H7 (cell line): Measurements from ENCODE around the gene CA4. TPM values are rescaled to one million over a fixed set of nuclear protein-coding genes. Genes with fewer than 3 reads are reported as not detected.

Experiments used
- DNase-seq: peaks from one replicate; pipeline ENCODE4 v3.0.0; 2012
- H3K27me3 ChIP-seq: 2 replicates; pipeline ENCODE4 v1.6.0; 2011; ENCODE audit warnings: mild to moderate bottlenecking, low read length; ENCODE audit not compliant: control insufficient read depth, insufficient read depth
- H3K36me3 ChIP-seq: replicated peaks from 2 replicates; pipeline ENCODE4 v1.5.1; 2011; ENCODE audit warnings: low read length; ENCODE audit not compliant: control insufficient read depth, insufficient read depth
- H3K4me3 ChIP-seq: 2 replicates; pipeline ENCODE4 v1.5.1; 2011; ENCODE audit warnings: low read depth, mild to moderate bottlenecking, control low read depth, low read length, moderate library complexity; ENCODE audit not compliant: insufficient read depth
- total RNA-seq: library from RNA; depleted of rRNA; stranded (reverse); fragments of >200 nt; shearing (Covaris generic); gene quantifications from 2 replicates; pipeline ENCODE4 v1.2.3, GENCODE V29; 2014

Gene CA4
- total RNA-seq, 1 experiment from 2014 or later, result 0.69 TPM

DNA sequence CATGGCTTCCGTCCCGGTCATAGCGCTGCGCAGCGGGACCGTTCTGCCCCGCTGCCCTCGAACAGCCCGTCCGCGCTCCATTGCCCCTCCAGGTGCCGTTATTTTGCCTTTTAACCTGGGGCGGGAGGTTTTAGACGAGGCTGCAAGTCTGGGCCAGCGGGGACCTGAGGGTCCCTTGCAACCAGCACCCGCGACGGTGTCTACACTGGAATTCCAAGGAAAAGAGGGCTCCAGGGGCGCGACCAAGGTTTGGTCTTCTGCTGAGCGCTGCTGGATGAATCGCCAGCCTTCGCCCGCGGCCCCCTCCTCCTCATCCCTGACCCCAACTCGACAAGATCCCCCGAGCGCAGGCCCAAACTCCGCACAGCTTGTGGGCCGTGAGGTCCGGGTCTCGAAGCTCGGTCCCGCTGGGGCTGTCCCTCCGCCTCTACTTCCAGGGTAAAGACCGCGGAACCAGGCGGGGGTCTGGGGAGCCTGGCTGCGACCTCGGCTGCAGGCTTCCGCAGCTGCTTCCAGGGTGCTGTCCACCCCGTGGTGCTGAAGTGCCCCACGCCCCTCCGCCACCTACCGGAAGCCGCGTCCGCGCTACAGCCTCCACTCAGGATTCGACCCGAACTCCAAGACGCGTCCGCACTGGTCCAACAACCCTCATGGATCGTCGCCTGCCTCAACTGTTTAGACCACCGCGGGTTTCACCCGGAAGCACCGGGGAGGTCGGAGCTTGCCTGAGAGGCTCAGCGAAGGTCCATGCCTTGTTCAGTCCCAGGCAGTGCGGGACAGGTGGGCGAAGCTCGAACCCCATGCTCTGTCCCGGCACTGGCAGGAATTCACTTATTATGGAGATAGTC, 10.1 kb upstream of the CA4 start:
- peak; percentile 94 for DNase-seq
- H3K4me3 ChIP-seq, result peak overlapping the region; percentile 28; the same call in 1 of the 2 replicates
- H3K27me3 ChIP-seq, result peaks cover 68% of the 10 kb centered on the region
- H3K36me3 ChIP-seq, result no peaks in the 10 kb centered on the region

DNA sequence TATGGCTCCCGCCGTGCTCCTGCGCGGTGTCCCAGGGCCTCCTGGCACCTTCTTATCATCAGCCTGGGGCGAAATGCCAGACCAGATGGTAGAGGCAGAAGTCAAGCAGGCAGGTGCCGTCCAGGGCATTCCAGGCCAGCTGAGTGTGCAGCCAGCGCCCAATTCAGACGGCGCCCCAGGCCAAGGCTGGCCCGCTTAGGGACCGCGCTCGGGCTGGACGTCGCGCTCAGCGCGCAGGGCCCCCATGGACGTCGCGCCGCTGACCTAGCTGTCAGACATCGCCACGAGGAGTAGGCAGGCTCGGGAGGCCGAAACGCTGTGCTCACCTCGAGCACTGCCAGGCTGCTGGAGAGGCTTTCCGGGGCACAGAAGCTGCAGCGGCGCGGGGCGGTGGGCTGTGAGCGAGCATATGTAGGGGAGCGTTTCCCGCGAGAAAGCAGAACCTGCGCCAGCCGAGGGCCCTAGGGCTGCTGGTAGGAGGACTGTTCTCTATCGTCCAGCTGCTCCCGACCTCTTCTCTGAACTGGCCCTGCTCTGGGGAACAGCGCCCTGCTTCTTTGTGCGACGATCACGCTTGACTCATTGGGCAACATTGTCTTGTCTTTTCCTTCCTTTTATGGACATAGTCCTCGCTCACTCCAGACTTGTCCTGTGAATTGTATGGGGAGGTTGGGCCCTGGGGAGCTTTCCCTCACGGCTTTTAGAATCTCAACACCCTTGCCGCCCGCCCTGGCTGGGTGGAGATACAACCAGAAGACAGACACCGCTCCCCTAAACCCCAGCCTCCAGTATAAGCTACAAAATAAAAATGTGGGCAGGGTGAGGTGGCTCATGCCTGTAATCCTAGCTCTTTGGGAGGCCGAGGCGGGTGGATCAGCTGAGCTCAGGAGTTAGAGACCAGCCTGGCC, 8.4 kb upstream of the CA4 start:
- peak; percentile 68 for DNase-seq
- Histone ChIP-seq H3K36me3 (no peaks in the 10 kb centered on the region), H3K27me3 (peaks cover 68% of the 10 kb centered on the region), H3K4me3 (peak overlapping the region; percentile 31)

DNA sequence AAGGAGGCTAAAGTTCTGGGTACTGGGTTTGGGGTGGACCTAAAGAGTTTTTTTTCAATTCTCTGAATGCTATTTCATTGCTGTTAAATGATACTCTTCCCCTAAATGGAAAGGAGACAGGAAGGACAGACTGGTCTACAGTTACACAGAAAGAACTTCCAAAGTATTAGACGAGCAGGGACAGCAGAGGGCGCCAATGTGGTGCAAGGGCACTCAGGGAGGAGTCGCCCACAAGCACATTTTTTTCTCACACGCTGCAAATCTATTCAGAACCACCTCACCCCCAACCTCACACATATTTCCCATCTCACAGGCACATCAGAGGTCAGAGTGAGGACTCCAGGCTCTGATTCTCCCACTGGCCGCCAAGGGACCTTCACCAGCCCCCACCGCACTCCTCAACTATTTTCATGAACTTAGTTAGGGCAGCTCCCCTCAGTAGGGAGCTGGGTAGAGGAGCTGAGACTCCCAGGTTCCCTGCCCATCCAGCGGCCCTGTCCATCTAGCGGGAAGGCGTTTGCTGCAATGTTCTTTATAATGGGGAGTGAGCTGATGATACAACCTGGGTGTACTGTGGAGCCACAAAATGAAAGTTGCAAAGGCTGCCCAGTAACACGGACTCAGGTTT, 6.8 kb upstream of the CA4 start:
- H3K36me3 ChIP-seq, result no peaks in the 10 kb centered on the region
- peak; percentile 73 for DNase-seq
- peaks cover 60% of the 10 kb centered on the region for H3K27me3 ChIP-seq
- H3K4me3 ChIP-seq, result peak overlapping the region; percentile 35; the same call in 1 of the 2 replicates

DNA sequence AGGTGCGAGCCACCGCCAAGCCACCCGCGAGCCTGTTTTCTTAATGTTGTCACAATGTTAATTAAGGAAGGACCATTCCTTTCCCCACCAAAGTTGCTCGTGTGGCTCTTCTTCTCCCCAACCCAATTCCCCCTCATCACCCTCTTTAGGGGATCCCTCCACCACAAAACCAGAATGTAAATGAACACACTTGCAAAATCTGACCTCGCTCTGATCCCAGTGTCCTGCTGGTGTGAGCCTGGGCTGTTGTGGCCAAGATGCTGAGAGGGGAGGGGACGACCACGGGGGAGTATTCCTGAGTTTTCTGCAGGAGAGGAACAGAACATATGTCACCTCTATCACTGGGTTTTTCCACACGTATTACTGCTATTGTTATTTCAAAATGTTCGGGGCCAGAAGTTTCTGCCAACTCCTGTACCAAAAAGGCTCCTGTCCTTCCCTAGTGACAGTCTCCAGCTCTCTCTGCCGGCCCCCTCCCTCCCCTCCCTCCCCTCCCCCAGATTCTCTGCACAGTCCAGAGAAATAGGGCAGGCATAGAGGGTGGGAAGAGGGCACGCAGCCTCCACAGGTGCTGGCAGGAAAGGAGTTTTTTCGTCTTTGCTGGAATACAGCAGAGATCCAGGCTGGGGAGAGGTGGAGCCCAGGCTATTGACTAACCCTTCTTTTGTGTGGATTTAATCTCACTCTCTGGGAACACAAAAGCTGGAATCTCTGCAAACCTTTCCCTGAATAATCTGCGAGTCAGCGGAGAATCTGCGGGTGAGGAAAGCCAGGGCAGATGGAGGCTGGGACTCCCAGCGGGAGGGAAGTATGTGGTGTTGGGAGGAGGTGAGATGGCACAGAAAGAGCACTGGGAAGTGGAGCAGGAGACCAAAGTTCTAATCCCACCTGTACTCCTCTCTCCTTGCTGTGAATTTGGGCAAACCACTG, 4.5 kb upstream of the CA4 start:
- peak; percentile 55 for DNase-seq
- Histone ChIP-seq H3K36me3 (no peaks in the 10 kb centered on the region), H3K4me3 (no peak overlapping the region), H3K27me3 (peaks cover 60% of the 10 kb centered on the region)

DNA sequence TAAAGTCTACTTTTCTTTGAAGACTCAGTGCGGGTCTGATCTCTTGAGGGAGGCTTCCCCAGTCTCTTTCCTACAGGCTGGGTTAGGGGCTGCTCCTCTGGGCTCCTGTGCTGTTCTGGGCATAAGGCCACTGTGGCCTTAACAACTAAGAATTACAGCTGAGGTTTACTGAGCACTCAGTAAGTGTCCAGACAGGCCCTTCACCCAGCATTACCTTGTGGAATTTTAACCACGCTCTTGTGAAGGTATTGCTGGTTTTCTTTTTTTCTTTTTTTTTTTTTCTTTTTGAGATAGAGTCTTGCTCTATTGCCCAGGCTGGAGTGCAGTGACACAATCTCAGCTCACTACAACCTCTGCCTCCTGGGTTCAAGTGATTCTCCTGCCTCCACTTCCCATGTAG, 3.6 kb upstream of the CA4 start:
- Histone ChIP-seq H3K36me3 (no peaks in the 10 kb centered on the region), H3K4me3 (no peak overlapping the region), H3K27me3 (peaks cover 60% of the 10 kb centered on the region)
- no peak for DNase-seq

DNA sequence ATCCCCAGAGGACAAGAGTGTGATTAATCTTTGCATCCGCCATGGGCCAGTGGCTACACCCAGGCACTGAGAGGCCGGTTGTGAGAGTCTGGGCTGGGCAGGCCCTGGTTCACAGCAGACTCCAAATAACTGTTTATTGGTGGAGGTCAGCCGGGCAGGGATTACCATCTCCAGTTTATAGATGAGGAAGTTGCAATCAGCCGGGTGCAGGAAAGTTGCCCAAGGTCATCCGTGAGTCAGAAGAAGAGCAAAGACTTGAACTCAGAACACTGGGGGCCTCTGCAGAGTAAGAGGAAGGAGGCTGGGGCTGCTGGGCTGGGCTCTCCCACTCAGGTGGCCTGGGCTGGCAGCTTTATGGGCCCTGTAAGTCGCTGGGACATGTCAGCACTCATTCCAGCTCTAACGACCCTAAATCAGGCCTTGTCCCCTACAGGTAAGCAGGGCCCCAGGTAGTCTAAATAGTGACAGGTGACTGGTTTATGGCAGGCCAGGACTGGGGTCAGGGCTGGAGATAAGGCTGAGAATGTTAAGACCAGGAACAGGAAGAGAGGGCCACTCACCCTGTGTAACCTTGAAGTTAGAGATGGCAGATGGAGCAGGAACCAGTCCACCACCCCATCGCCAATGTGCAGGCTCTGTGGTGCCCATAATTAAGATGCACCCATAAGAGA, 2.1 kb upstream of the CA4 start:
- DNase-seq, result no peak
- no peak overlapping the region for H3K4me3 ChIP-seq
- H3K36me3 ChIP-seq, result no peaks in the 10 kb centered on the region
- peaks cover 57% of the 10 kb centered on the region for H3K27me3 ChIP-seq

DNA sequence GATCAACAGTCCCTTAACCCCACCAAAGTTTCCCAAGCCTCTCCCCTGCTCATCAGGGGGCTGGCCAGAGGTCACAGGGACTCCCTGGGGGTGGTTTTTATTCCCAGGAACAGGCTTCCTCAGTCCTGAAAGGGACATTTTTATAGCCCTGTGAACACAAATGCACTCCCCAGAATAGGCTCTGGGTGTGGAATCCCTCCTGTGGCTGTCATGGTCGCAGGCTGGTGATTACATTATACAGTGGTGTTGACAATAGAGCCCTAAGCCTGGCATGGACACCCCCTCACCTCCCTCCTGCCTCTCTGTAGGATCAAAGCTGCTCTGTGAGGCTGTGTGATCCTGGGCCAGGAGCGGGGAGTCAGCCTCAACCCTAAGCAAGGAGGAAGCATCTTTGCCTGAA, 1.4 kb upstream of the CA4 start:
- H3K4me3 ChIP-seq, result no peak overlapping the region
- peak; percentile 35 for DNase-seq
- H3K27me3 ChIP-seq, result peaks cover 57% of the 10 kb centered on the region
- no peaks in the 10 kb centered on the region for H3K36me3 ChIP-seq

DNA sequence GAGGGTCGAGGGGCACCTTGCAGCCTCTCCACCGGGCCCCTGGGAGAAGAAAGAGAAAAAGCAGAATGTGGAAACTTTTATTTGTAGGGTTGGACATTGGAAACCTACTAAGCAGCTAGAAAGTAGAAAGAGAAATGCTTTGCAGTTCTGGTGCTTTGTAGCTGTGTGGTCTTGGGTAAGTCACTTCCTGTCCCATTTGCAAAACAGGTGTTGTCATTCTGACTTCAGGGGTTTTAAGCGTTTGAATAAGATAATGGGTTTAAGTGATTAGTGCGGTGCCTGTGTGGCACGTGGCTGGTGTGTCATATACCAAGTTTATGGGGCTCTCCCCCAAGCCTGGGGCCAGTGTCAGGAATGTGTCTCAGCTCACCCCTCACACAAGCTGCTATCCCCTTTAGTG, 1.6 kb downstream of the CA4 start:
- DNase-seq, result no peak

DNA sequence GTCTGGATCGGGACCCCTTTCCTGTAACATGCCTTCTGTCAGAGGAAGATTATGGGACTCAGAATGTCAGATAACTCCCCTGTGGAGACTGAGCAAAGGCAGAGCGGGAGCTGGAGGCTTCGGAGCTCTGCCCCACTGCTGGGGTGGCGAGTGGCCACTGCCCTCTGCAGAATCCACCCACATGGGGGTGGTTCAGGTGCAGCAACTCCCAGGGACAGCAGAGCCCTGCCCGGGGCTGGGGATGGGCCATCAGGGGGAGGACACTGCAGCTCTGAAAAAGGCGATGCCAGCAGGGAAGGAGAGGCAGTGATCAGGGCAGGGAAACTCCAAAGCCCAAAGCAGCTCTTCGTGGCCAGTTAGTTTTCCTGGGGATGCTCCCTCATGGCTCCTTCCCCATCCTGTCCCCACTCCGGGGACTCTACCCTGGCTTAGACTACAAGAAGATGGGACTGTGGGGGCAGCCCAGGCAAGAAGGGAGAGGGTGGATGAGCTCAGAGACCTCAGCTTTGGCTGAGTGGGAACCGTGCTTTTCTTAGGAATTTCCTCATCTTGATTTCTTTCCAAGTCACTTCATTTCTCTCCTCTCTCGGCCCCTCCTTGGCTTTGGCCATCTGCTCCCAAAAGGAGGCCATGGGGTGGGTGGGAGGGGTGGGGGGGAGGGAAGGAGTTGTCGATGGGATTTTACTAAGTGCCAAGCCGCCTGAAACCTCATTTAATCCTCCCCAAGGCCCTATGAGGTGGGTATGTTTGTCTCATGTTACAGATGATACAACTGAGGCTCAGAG, 4.0 kb downstream of the CA4 start:
- Histone ChIP-seq H3K36me3 (no peaks in the 10 kb centered on the region), H3K27me3 (peaks cover 30% of the 10 kb centered on the region), H3K4me3 (no peak overlapping the region)
- DNase-seq, result peak; percentile 44

More for the DNA sequence above, 1.6 kb downstream of the CA4 start:
- H3K4me3 ChIP-seq, result no peak overlapping the region
- no peaks in the 10 kb centered on the region for H3K36me3 ChIP-seq
- peaks cover 44% of the 10 kb centered on the region for H3K27me3 ChIP-seq

DNA sequence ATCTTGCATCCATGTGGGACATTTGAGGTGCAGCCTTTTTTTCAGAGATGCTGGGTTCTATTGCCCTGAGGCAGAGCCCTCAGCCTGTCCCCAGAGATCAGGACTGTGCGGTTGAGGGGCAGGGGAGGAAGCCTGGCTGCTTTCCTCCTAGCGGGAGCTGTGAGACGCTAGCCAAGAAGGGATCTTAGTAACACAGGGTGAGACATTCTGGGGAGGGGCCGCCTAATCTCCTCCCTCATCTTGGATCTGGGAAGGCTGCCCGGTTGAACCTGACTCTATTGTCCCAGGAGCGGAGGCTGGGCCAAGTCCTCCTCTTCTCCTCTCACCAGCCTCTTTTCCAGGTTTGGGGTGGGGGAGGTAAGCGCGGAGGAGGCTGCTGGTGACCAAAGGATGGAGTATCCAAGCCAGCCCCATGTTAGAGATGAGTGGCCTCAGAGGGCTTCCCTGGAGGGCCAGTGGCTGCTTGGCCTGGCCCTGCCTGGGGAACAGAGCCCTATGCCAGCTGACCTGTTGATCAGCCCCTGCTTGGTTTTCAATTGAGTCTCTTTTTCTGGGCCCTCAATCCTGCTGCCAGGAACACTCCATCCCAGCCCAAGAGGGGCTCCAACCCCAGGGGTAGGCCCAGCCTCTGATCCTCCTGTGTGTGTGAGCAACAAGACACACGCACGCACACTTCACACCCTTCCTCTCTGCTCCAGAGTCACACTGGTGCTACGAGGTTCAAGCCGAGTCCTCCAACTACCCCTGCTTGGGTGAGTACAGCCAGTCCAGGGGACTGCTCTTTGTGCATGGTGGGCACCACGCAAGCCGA, 5.0 kb downstream of the CA4 start:
- Histone ChIP-seq H3K27me3 (peaks cover 19% of the 10 kb centered on the region), H3K36me3 (no peaks in the 10 kb centered on the region), H3K4me3 (no peak overlapping the region)
- DNase-seq, result peak; percentile 57

DNA sequence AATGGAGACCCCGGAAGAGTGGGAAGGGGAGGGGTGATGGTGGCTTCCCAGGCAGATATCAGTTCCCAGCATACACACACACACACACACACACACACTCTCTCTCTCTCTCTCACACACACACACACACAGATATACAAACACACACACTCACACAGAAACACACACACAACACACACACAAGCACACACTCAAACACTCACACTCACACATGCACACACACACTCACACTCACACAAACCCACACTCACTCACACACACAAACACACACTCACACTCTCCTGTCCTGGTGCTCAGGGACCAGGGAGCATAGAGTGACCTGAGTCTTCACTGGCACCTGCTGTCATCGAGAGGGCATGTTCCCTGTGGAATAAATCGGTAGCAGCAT, 5.6 kb downstream of the CA4 start:
- Histone ChIP-seq H3K4me3 (no peak overlapping the region), H3K27me3 (peaks cover 13% of the 10 kb centered on the region)

DNA sequence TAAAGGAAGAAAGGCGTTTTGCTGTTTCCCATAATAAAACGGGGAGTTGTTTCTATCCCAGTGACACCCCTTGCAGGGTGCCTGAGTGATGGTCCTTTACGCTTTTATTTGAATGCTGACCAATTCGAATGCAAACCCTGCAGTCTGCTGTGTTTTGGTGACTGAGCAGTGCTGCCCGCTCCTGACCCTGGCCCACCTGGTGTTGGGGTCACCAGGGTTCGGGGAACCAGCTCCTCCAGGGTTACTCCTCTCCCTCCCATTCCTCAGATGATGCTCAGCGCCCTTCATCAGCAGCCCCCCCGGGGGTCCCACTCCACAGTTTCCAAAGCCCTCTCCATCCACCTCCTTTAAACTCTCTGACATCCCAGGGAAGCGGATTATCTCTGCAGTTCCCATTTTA, 6.0 kb downstream of the CA4 start:
- H3K36me3 ChIP-seq, result no peaks in the 10 kb centered on the region
- peak; percentile 48 for DNase-seq
- no peak overlapping the region for H3K4me3 ChIP-seq
- peaks cover 9% of the 10 kb centered on the region for H3K27me3 ChIP-seq

More for the DNA sequence above, 5.6 kb downstream of the CA4 start:
- no peak for DNase-seq
- H3K36me3 ChIP-seq, result no peaks in the 10 kb centered on the region
